MG63 (cell line): Measurements from ENCODE around the gene CYP27B1. TPM values are rescaled to one million over a fixed set of nuclear protein-coding genes. Genes with fewer than 3 reads are reported as not detected.

ENCODE experiments used
- DNase-seq: peaks from one replicate; pipeline ENCODE4 v3.0.0-alpha.2; 2020
- H3K27me3 ChIP-seq: fragments of 250-450 bp; sonication (Bioruptor Pico); 2 replicates; pipeline ENCODE4 v1.5.1; 2020; ENCODE audit warnings: mild to moderate bottlenecking, moderate library complexity
- H3K36me3 ChIP-seq: fragments of 250-450 bp; sonication (Bioruptor Pico); 2 replicates; pipeline ENCODE4 v1.5.1; 2020; ENCODE audit warnings: mild to moderate bottlenecking, moderate library complexity
- H3K4me3 ChIP-seq: fragments of 250-450 bp; sonication (Bioruptor Pico); 2 replicates; pipeline ENCODE4 v1.5.1; 2020; ENCODE audit warnings: mild to moderate bottlenecking, moderate library complexity
- H3K9me3 ChIP-seq: fragments of 250-450 bp; sonication (Bioruptor Pico); 2 replicates; pipeline ENCODE4 v1.5.1; 2020; ENCODE audit warnings: mild to moderate bottlenecking, moderate library complexity
- total RNA-seq: library from RNA; depleted of rRNA; stranded (reverse); fragments of >200 nt; shearing (Covaris generic); gene quantifications from 2 replicates; pipeline ENCODE4 v1.2.3, GENCODE V29; 2014; ENCODE audit warnings: low replicate concordance

The CYP27B1 gene
- total RNA-seq, 1 experiment from 2014 or later = not detected

DNA sequence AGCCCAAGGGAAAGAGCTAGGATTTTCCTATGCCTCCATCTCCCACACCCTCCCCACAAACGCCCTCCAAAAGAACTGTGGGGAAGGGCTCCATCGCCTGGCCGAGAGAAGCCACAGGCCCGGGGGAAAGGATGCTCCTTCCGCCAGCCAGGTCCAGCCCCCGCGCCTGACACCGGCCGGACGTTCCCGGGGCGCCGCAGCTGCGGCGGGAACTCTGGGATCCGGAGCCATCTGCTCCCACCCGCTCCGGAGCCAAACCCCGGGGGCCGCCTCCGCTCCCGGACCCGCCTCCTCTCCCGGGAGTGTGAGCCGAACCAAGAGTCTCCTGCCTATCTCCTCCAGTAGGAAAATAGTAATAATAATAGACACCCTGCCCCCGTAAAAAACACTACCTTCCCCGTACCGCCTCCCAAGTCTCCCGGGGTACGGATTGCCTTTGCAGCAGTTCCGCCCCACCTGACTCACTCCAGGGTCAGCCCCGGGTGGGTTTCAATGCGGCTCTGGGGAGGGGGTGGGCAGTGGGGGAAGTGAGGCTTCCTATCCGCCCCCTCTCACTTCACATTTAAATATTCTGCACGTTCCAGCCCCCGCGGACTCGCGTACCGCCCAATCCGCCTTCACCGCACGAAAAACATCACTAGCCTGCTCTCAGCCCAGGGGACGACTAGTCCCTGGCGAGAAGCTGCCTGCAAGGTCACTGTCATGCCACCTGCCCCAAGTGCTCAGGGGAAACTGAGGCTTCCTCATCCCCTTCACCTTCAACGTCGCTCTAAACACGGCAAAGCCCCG is 30.7 kb downstream of the CYP27B1 start:
- DNase-seq = peak; percentile 49
- peak overlapping the region; percentile 17 for H3K4me3 ChIP-seq
- no peaks in the 10 kb centered on the region for H3K36me3 ChIP-seq
- H3K27me3 ChIP-seq = peaks cover 43% of the 10 kb centered on the region
- H3K9me3 ChIP-seq = no peaks in the 10 kb centered on the region

DNA sequence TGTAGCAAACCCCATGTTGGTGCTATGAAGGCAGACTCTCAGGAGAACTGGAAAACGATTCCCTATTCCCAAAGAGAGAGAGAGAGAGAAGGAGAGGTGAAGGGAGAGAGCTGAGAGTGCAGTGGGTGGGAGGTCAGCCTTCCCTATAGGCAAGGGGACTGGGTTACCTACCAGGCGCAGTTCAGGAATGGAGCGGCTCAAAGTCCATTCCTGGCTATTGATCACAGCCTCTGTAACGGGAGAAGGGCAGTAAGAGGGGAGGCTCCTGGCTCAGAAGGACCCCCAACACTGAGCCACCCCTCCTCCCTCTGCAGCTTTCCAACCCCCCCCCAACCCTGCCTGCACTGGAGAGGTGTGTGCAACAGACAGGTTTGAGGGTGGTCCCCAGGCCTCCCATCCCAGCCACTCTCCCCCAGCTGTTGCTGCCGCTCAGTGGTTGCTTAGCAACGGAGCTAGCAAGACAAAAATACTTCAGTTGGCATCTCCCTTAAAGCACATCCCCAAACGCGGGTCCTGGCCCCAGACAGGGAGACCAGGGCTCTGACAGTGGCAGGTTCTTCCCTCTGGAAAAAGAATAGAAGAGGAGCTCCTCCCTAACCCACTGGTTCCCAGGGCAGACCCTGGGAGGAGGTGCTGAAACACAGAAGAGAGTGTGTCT is 31.6 kb downstream of the CYP27B1 start:
- Histone ChIP-seq H3K36me3 (no peaks in the 10 kb centered on the region), H3K27me3 (peaks cover 43% of the 10 kb centered on the region), H3K4me3 (no peak overlapping the region), H3K9me3 (no peaks in the 10 kb centered on the region)
- DNase-seq = no peak

DNA sequence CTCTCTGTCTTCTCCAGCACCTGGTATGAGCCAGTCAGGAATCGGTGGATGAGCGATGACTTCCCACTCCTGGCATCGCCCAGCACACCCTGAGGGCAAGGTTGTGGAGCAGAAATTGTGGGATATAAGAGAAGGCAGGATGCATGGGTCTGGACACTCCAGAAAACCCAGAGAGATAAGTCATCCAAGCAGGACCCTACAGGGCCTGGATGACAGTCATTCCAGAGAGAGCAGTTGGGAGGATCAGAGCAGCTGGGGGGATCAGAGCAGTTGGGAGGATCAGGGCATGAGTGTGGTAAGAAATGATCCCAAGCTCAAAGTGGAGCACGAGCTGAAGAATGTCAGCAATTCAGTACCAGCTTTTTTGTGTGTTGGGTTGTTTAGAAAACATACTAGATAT is 32.3 kb downstream of the CYP27B1 start:
- DNase-seq = no peak
- H3K27me3 ChIP-seq = peaks cover 40% of the 10 kb centered on the region
- no peak overlapping the region for H3K4me3 ChIP-seq
- no peaks in the 10 kb centered on the region for H3K36me3 ChIP-seq
- H3K9me3 ChIP-seq = no peaks in the 10 kb centered on the region

DNA sequence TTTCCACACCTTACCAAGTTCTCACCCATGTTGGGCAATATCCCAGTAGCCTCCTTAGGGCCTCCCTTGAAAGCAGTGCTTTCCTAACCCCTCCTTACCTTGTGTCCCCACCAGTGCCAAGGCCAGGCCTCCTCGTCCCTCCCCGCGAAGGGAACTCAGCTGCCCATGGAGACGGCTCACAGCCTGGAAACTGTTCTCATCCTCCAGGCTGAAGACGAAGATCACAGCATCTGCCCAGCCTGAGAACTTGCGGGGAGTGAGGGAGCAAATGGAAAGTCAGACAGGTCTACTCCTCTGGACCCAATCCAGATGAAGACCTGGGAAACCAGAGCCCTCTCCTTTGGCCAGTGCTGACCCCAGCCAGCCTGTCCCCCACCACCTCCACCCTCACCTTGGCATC is 33.0 kb downstream of the CYP27B1 start:
- H3K9me3 ChIP-seq = no peaks in the 10 kb centered on the region
- H3K27me3 ChIP-seq = peaks cover 33% of the 10 kb centered on the region
- no peak overlapping the region for H3K4me3 ChIP-seq
- H3K36me3 ChIP-seq = no peaks in the 10 kb centered on the region
- DNase-seq = no peak

DNA sequence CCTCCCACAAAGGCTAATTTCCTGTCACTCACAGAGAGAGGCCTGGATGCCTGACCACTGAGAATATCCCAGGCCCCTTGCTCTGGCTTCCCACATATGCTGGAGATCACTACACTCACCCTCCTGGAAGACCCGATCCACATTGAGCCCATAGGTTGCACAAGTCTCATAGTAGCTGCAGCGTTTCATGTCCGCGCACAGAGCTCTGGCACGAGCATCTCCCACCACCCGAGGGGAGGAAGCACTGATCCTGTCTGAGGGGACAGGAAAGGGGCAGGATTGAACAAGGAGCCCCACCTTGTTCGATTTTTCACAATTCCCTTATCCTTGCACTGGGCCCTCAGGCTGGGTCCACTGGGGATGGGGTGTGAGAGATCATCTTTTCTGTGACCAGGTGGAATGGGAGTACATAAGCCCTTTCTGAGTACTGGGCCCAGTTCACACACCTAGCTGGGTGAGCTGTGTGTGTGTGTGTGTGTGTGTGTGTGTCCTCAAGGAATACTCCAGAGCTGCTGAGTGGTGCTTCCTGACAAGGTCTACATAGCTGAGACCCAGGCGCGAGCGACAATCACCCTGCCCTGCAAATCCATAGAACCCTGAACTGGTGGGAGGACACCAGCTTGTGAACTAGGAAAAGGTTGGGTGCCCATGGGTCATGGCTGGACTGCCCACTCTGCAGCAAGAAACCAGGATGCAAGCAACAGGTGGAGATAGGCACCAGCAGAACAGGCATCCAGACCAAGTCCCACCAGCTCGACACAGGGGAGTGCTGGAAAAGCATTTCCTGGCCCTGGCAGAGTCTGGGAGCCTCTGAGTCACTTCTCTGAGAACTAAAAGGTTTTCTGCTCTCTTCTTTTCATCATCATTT is 33.9 kb downstream of the CYP27B1 start:
- H3K9me3 ChIP-seq = no peaks in the 10 kb centered on the region
- DNase-seq = no peak
- peaks cover 30% of the 10 kb centered on the region for H3K27me3 ChIP-seq
- H3K4me3 ChIP-seq = no peak overlapping the region
- H3K36me3 ChIP-seq = no peaks in the 10 kb centered on the region

DNA sequence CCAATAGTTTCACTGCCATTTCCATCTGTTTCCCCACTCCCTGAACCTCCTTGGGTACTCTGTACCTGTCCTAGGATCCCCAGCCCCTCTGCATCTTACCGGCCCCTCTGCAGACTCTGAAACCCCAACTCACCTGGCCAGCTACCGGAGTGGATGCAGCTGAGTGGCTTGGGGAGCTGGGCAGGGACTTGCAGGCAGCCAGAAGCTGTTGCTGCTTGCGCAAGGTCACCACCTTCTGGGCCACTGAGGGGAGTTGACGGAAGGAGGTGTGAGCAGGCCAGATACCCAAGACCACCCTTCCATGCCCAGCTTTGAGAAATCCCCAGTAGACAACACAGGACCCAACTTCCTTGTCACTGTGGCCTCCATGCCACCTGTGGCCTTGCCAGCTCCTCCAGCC is 34.6 kb downstream of the CYP27B1 start:
- H3K36me3 ChIP-seq = no peaks in the 10 kb centered on the region; the same call in 1 of the 2 replicates
- H3K4me3 ChIP-seq = no peak overlapping the region
- no peaks in the 10 kb centered on the region for H3K9me3 ChIP-seq
- H3K27me3 ChIP-seq = peaks cover 23% of the 10 kb centered on the region
- no peak for DNase-seq

DNA sequence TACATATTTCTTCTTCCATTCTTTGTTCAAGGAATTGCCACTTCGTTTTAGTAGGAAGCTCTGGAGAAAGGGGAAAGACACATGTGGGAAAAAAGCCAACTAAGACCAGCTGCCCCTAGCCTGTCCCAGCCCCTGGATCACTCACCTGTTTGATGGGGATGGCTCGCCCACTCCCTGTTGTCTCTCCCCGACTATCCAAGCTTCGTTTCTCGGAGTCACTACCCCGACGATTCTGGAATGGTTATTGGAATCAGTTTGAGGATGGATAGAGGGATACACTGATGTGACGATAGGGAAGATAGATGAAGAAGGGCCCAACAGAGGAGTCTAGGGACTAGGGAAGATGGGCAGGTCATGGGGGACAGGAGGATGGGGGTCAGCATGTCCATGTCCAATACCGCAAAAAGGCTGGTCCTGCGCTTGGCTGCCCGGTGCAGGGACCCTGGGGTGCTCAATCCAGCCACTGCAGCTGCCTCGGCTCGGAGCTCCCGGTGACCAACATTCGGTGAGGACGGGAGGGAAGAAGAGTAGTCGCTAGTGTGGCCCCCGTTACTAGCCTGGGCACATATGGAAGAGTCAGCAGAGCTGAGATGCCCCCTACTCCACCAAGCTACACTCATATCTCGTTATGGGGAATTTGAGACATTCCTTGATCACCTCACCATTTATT is 35.3 kb downstream of the CYP27B1 start:
- H3K9me3 ChIP-seq = no peaks in the 10 kb centered on the region
- H3K27me3 ChIP-seq = peaks cover 15% of the 10 kb centered on the region
- H3K4me3 ChIP-seq = no peak overlapping the region
- no peaks in the 10 kb centered on the region; the same call in 1 of the 2 replicates for H3K36me3 ChIP-seq
- DNase-seq = no peak

DNA sequence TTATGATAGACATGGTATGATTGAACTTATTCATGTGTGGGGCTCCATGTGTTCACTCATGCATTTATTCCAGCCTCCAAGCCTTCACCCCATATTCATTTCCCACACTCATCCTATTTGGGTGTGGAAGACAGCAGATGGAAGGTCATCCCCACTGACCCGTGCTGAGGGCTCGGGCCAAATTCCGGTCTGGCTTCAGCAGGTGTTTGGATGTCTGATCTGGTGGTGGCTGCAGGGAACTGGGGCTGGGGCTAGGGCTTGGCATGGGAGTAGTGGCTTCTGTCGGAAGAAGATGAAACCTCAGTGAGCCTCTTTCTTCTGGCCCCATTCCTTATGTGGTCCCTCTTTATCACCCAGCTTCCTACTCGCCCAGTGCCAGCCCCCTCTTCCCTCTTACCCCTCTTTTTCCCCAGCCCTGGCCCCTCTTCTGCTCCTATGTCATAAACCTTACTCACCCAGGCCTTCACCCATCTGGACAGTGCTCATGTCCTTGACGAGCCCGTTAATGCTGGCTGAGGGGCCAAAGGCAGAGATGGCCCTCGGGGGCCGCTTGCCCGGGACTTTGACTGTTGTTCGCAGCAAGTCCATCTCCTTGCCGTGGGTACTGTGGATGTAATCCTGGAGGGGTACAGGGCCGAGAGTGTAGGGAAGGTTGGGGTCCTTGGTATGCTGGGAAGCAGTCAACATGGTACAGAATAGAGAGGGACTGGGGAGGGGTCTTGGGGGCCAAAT is 36.4 kb downstream of the CYP27B1 start:
- Histone ChIP-seq H3K9me3 (no peaks in the 10 kb centered on the region), H3K36me3 (no peaks in the 10 kb centered on the region; the same call in 1 of the 2 replicates), H3K27me3 (peaks cover 5% of the 10 kb centered on the region), H3K4me3 (no peak overlapping the region)
- DNase-seq = no peak

DNA sequence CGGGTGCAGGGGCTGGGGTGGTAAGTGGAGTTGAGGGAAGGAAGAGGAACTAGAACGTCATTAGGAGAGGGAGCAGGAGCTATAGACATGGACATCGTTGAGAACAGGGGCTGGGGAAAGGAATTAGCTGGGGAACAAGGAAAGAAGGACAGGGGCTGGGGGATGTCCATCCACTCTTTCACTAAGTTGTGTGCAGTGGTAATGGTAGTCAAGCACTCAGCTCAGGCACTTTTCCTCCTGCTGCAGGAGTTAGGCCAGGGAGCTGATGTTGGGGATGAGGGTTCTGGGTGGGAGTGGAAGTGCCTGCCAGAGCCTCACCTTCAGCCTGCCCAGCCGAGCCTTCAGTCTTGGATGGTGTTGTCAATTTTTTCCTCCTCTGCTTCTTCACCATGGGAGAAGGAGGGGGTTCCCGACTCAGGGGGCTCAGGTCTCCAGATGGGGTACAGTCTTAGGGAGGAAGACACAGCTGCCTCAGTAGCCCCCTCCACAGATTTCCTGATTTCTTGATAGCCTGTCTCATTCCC is 37.5 kb downstream of the CYP27B1 start:
- Histone ChIP-seq H3K36me3 (no peaks in the 10 kb centered on the region; the same call in 1 of the 2 replicates), H3K4me3 (no peak overlapping the region), H3K9me3 (no peaks in the 10 kb centered on the region), H3K27me3 (no peaks in the 10 kb centered on the region)
- no peak for DNase-seq

DNA sequence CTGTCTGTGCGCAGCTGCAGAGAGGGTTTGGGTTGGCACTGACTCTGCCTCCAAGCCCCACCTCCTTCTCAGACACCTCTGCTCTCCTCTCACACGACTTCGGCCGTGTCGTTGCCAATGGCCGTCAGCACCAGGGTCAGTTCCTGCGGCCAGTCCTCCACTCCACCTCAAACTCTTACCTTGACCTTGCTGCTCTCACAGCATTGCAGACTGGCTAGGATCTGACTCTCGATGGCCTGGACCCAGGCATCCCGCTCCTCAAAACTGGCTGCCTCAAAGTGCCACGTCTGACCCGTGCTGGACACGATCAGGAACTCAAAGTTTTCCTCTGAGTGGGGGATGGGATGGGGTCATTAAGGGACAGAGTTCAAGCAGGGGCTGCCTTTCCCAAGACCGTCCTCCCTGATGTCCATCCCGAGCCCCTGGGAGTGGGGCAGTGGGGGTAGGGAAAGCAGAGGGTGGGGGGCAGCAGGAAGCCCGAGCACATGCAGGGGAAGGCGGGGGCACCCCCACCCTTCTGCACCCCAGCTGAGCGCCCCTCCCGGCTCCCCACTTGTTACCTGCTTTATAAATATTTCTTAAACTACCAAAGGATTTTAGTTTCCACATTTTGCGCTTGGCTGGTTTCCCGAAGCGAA is 39.0 kb downstream of the CYP27B1 start:
- no peak for DNase-seq
- Histone ChIP-seq H3K4me3 (no peak overlapping the region), H3K9me3 (no peaks in the 10 kb centered on the region), H3K27me3 (no peaks in the 10 kb centered on the region), H3K36me3 (no peaks in the 10 kb centered on the region; the same call in 1 of the 2 replicates)

DNA sequence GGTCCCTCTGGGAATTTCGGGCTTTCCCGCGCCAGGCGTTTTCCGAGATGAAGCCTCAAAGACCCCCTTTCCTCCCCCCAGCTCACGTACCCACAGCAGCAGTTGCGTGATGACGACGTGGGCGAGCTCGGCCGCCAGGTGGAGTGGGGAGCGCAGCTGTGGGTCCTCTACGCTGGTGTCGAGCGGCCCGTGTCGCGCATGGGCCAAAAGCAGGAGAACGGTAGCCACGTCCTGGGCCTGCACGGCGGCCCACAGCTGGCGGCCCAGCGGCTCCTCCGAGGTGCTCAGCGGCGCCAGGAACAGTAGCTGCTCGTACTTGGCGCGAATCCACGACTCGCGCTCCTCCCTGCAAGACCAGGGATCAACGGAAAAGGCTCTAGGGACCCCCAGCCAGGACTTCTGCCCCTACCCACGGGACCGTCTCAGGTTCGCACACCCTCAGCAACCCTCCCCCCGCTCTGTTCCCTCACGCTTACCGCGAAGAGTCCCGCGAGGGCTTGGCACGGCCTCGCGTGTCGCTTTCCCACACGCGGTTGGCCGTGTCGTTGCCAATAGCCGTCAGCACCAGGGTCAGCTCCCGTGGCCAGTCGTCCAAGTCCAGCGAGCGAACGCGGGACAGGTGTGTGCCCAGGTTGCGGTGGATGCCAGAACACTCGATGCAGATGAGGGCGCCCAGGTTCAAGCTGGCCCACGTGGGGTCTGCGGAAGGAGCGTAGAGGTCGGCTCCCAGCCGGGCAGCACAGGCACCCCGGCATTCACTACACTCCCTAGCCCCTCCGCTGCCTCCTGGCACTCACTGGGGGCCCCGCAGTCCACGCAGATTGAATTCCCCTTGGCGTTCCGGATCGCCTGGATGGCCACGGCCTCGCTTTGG is 39.8 kb downstream of the CYP27B1 start:
- H3K36me3 ChIP-seq = no peaks in the 10 kb centered on the region; the same call in 1 of the 2 replicates
- H3K27me3 ChIP-seq = no peaks in the 10 kb centered on the region
- peak overlapping the region; percentile 78 for H3K4me3 ChIP-seq
- no peak for DNase-seq
- no peaks in the 10 kb centered on the region for H3K9me3 ChIP-seq

DNA sequence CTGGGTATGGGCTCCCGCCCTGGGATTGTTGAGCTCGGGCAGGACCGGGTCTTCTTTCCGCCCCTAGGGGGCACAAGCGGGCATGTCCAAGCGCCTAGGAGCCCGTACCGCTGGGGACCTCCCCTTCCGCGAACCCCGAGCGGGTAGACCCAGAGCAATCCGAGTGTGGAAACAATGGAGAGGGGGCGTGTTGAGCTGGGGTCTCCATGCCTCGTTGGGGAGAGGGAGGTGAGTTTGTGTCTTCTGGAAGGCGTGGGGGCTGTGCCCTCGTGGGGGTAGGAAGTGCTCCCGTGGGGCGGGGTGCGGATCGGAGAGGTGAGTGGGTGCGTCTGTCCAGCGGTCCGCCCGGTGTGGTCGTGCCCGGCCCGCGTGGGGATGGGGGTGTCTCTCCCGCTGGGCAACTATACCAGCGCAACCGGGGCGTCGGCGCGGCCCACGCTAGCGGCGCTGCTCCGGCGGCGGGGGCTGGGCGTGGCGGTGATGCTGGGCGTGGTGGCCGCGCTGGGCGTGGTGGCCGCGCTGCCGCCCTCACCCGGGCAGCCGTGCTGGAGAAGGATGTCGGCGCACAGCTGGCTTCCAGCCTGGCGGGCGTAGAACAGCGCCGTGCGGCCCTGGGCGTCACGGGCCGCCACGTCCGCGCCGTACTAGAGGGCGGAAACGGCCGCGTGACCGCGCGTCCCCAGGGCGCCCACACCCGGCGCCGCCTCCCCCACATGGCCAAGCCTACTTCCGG is 40.6 kb downstream of the CYP27B1 start:
- peak; percentile 89 for DNase-seq
- Histone ChIP-seq H3K36me3 (no peaks in the 10 kb centered on the region; the same call in 1 of the 2 replicates), H3K4me3 (peak overlapping the region; percentile 78)

DNA sequence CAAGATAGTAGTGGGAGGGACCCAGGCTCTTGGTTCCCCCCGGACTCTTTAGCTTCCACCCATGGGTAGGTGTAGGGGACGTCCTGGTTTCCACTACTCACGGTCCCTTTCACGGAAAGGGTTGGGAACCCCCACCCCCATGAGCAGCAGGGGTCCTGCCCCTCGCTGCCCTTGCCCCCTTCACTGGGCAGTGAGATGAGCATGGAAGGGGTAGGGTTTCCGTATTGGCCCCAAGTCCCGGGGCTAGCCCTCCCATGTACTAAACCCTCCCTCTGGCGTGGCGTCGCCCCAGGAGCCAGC is 41.1 kb downstream of the CYP27B1 start:
- H3K36me3 ChIP-seq = no peaks in the 10 kb centered on the region; the same call in 1 of the 2 replicates
- DNase-seq = no peak
- H3K4me3 ChIP-seq = peak overlapping the region; percentile 78
- no peaks in the 10 kb centered on the region for H3K9me3 ChIP-seq
- no peaks in the 10 kb centered on the region for H3K27me3 ChIP-seq

More for the DNA sequence above, 40.6 kb downstream of the CYP27B1 start:
- H3K9me3 ChIP-seq = no peaks in the 10 kb centered on the region
- no peaks in the 10 kb centered on the region for H3K27me3 ChIP-seq
